Gastrocnemius medialis (tissue), 4 donors: ENCODE measurements around the gene TAF3.

Experiments
- CTCF ChIP-seq, 5 experiments: fragments of 450-650 bp in 3 of 5; fragments of 200-600 bp in 2 of 5; sonication (generic) in 2 of 5; IDR thresholded peaks in 4 of 5; conservative IDR thresholded peaks in 1 of 5; 1 replicate in 4 of 5; 2 replicates in 1 of 5; pipeline ENCODE4 v1.5.1; 2016 to 2019; ENCODE audit warnings: antibody characterized with exemption in 5 of 5, mild to moderate bottlenecking in 3 of 5, moderate library complexity in 3 of 5
- POLR2A ChIP-seq, 2 donors: fragments of 450-650 bp; IDR thresholded peaks; one replicate each; pipeline ENCODE4 v1.6.1; 2017; ENCODE audit warnings: antibody characterized with exemption in 2 of 2, mild to moderate bottlenecking in 2 of 2, moderate library complexity in 2 of 2

DNA sequence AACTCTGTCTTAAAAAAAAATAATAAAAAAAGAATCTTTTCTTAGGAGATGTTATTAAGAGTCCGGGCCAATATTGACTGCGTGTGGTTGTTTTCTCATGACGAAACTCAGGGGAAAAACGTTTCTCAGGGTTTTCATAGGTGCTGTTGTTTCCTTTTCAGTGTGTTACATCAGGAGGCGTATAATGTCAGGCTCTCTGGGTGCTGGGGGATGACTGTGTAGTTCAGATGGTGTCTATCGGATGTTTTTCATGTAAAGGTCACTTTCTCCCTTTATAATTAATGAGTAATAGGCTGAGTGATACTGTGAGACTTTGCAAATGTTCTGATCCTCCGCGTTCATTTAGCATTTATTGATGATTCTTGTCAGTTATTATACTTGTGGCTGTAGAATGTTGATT, 84.1 kb downstream of the TAF3 start:
- TF ChIP-seq CTCF (IDR thresholded peaks at IDR 0.05 in 4 of 5, conservative IDR thresholded peaks at IDR 0.05 in 1 of 5) (no peak), POLR2A (IDR thresholded peaks at IDR 0.05) (no peak)
